KMS-11 (cell line): Measurements from ENCODE around the gene SRXN1.

Experiments
- H2AFZ ChIP-seq: fragments of 200-600 bp; sonication (generic); 2 replicates; pipeline ENCODE4 v1.6.1; 2016; ENCODE audit warnings: antibody characterized with exemption, mixed run types, low read depth
- H3K27ac ChIP-seq: fragments of 200-600 bp; sonication (generic); 2 replicates; pipeline ENCODE4 v1.6.1; 2016; ENCODE audit warnings: mild to moderate bottlenecking, mixed run types
- H3K27me3 ChIP-seq: fragments of 200-600 bp; sonication (generic); 2 replicates; pipeline ENCODE4 v1.6.1; 2017; ENCODE audit warnings: mild to moderate bottlenecking, low read depth, mixed run types, moderate library complexity; ENCODE audit not compliant: insufficient read depth
- H3K36me3 ChIP-seq: fragments of 200-600 bp; sonication (generic); 2 replicates; pipeline ENCODE4 v1.6.1; 2017; ENCODE audit warnings: mild to moderate bottlenecking, mixed run types; ENCODE audit not compliant: insufficient read depth
- H3K4me1 ChIP-seq: fragments of 200-600 bp; sonication (generic); 2 replicates; pipeline ENCODE4 v1.6.1; 2016; ENCODE audit warnings: mild to moderate bottlenecking, low read depth, mixed run types; ENCODE audit not compliant: poor library complexity, severe bottlenecking
- H3K4me2 ChIP-seq: fragments of 200-600 bp; sonication (generic); 2 replicates; pipeline ENCODE4 v1.7.0; 2016; ENCODE audit warnings: mild to moderate bottlenecking, mixed run types
- H3K4me3 ChIP-seq: fragments of 200-600 bp; sonication (generic); IDR thresholded peaks from 2 replicates; pipeline ENCODE4 v1.6.1; 2017; ENCODE audit warnings: low read depth, low read length, mixed read lengths; ENCODE audit not compliant: insufficient read depth
- H3K79me2 ChIP-seq: fragments of 200-600 bp; sonication (generic); 2 replicates; pipeline ENCODE4 v1.6.1; 2016; ENCODE audit warnings: low read depth, mixed run types; ENCODE audit not compliant: insufficient read depth
- H3K9ac ChIP-seq: fragments of 200-600 bp; sonication (generic); 2 replicates; pipeline ENCODE4 v1.6.1; 2016; ENCODE audit warnings: mild to moderate bottlenecking, mixed run types
- H4K20me1 ChIP-seq: fragments of 200-600 bp; sonication (generic); 2 replicates; pipeline ENCODE4 v1.6.1; 2016; ENCODE audit warnings: mild to moderate bottlenecking, mixed run types; ENCODE audit not compliant: insufficient read depth
- CTCF ChIP-seq: fragments of 200-600 bp; sonication (generic); conservative IDR thresholded peaks from 2 replicates; pipeline ENCODE4 v1.6.1; 2017; ENCODE audit warnings: low read depth, mild to moderate bottlenecking, antibody characterized with exemption, low read length, moderate library complexity, mixed read lengths

Gene SRXN1

GRCh38 chr20:692044-692443 is 39.0 kb upstream of the SRXN1 start:
- Histone ChIP-seq H3K27me3 (no peaks in the 10 kb centered on the region), H3K4me3 (no peak overlapping the region), H3K4me2 (no peak overlapping the region), H3K36me3 (no peaks in the 10 kb centered on the region), H3K9ac (no peak overlapping the region), H3K4me1 (no peaks in the 10 kb centered on the region), H3K79me2 (no peaks in the 10 kb centered on the region), H4K20me1 (no peaks in the 10 kb centered on the region), H3K27ac (no peak overlapping the region), H2AFZ (no peak overlapping the region)
- no peak for TF ChIP-seq CTCF

GRCh38 chr20:689947-690346 is 36.9 kb upstream of the SRXN1 start:
- H3K36me3 ChIP-seq: no peaks in the 10 kb centered on the region
- H2AFZ ChIP-seq: no peak overlapping the region
- H3K4me1 ChIP-seq: no peaks in the 10 kb centered on the region
- no peak overlapping the region for H3K27ac ChIP-seq
- H3K4me3 ChIP-seq: no peak overlapping the region
- no peaks in the 10 kb centered on the region for H4K20me1 ChIP-seq
- H3K9ac ChIP-seq: no peak overlapping the region
- TF ChIP-seq CTCF: no peak
- no peaks in the 10 kb centered on the region for H3K79me2 ChIP-seq
- H3K4me2 ChIP-seq: no peak overlapping the region
- H3K27me3 ChIP-seq: no peaks in the 10 kb centered on the region

GRCh38 chr20:689348-689747 is 36.3 kb upstream of the SRXN1 start:
- no peak overlapping the region for H3K27ac ChIP-seq
- H4K20me1 ChIP-seq: no peaks in the 10 kb centered on the region
- H3K36me3 ChIP-seq: no peaks in the 10 kb centered on the region
- no peaks in the 10 kb centered on the region for H3K79me2 ChIP-seq
- H3K9ac ChIP-seq: no peak overlapping the region
- TF ChIP-seq CTCF: no peak
- no peaks in the 10 kb centered on the region for H3K4me1 ChIP-seq
- no peak overlapping the region for H3K4me2 ChIP-seq
- H3K27me3 ChIP-seq: no peaks in the 10 kb centered on the region
- no peak overlapping the region for H2AFZ ChIP-seq
- H3K4me3 ChIP-seq: no peak overlapping the region

- H2AFZ ChIP-seq: no peak overlapping the region
- H3K4me2 ChIP-seq: no peak overlapping the region
- no peaks in the 10 kb centered on the region for H3K79me2 ChIP-seq
- H3K9ac ChIP-seq: no peak overlapping the region
- no peaks in the 10 kb centered on the region for H4K20me1 ChIP-seq
- no peak for TF ChIP-seq CTCF
- H3K4me3 ChIP-seq: no peak overlapping the region
- no peaks in the 10 kb centered on the region for H3K36me3 ChIP-seq
- no peaks in the 10 kb centered on the region; the same call in 1 of the 2 replicates for H3K27me3 ChIP-seq
- no peaks in the 10 kb centered on the region for H3K4me1 ChIP-seq
- no peak overlapping the region for H3K27ac ChIP-seq
Measured at GRCh38 chr20:688809-689212, 35.8 kb upstream of the SRXN1 start.
